ENCODE measurements around the gene CDX1. TPM values are rescaled to one million over a fixed set of nuclear protein-coding genes. Genes with fewer than 3 reads are reported as not detected.
A peak's percentile ranks its signal among the peaks of the same experiment; 100 is the strongest.

CDX1 gene
- total and polyA plus RNA-seq, 8 donors: 0.31 to 472 (median 2.0) TPM; not detected in 5

- H3K4me3 ChIP-seq: no peak overlapping the region
- no peaks in the 10 kb centered on the region for H3K9me3 ChIP-seq
- H3K4me1 ChIP-seq: peaks cover 0 to 41% (median 13%) of the 10 kb centered on the region in 4 donors
- H3K27ac ChIP-seq: no peak overlapping the region
- H3K36me3 ChIP-seq: no peaks in the 10 kb centered on the region
- peaks cover 0 to 11% (median 8%) of the 10 kb centered on the region in 3 donors for H3K27me3 ChIP-seq
- 64 to 81% (median 79%) methylated on average over 2 of the region's 2 CpGs for WGBS, 5 donors
- intact Hi-C loops (cut with DNase I; ENCODE audit: low total_unique reads): no loop called here
- no peak for TF ChIP-seq POLR2A (IDR thresholded peaks at IDR 0.05)
- no peak for TF ChIP-seq EP300 (IDR thresholded peaks at IDR 0.05)
- TF ChIP-seq CTCF (IDR thresholded peaks at IDR 0.05): no peak
- TF ChIP-seq POLR2AphosphoS5 (IDR thresholded peaks at IDR 0.05): no peak
- no peak for DNase-seq
These were observed 17.4 kb downstream of the CDX1 start for GRCh38 chr5:150184006-150184405.

GRCh38 chr5:150184990-150185912 lies 18.7 kb downstream of the CDX1 start:
- Histone ChIP-seq H3K36me3 (no peaks in the 10 kb centered on the region), H3K4me1 (peaks cover 0 to 40% (median 19%) of the 10 kb centered on the region in 4 donors), H3K4me3 (no peak overlapping the region), H3K27me3 (peaks cover 4 to 23% (median 21%) of the 10 kb centered on the region in 3 donors), H3K9me3 (no peaks in the 10 kb centered on the region), H3K27ac (no peak overlapping the region)
- intact Hi-C loops (cut with DNase I; ENCODE audit: low total_unique reads): no loop called here
- DNase-seq: peak; percentile 38 to 65
- WGBS, 5 donors: 46 to 57% (median 54%) methylated on average over 12 of the region's 12 CpGs
- TF ChIP-seq POLR2A (IDR thresholded peaks at IDR 0.05): no peak
- no peak for TF ChIP-seq EP300 (IDR thresholded peaks at IDR 0.05)

GRCh38 chr5:150186137-150186536 lies 19.6 kb downstream of the CDX1 start:
- Histone ChIP-seq H3K4me1 (peaks cover 0 to 32% (median 15%) of the 10 kb centered on the region in 4 donors), H3K4me3 (no peak overlapping the region), H3K9me3 (no peaks in the 10 kb centered on the region), H3K27ac (no peak overlapping the region), H3K27me3 (peaks cover 9 to 32% (median 29%) of the 10 kb centered on the region in 3 donors), H3K36me3 (no peaks in the 10 kb centered on the region)
- intact Hi-C loops (cut with DNase I; ENCODE audit: low total_unique reads): no loop called here
- DNase-seq: no peak
- WGBS, 5 donors: 90 to 98% (median 95%) methylated on average over 6 to 8 of the region's 8 CpGs
- TF ChIP-seq EP300 (IDR thresholded peaks at IDR 0.05): no peak
- no peak for TF ChIP-seq POLR2A (IDR thresholded peaks at IDR 0.05)
- TF ChIP-seq POLR2AphosphoS5 (IDR thresholded peaks at IDR 0.05): no peak
- no peak for TF ChIP-seq CTCF (IDR thresholded peaks at IDR 0.05)

- H3K4me1 ChIP-seq: peaks cover 0 to 25% (median 11%) of the 10 kb centered on the region in 4 donors
- peaks cover 9 to 40% (median 31%) of the 10 kb centered on the region in 3 donors for H3K27me3 ChIP-seq
- no peak overlapping the region for H3K4me3 ChIP-seq
- intact Hi-C loops (cut with DNase I; ENCODE audit: low total_unique reads): no loop called here
- no peak for TF ChIP-seq POLR2A (IDR thresholded peaks at IDR 0.05)
- TF ChIP-seq EP300 (IDR thresholded peaks at IDR 0.05): no peak
- no peak for TF ChIP-seq POLR2AphosphoS5 (IDR thresholded peaks at IDR 0.05)
- TF ChIP-seq CTCF (IDR thresholded peaks at IDR 0.05): no peak
- H3K27ac ChIP-seq: no peak overlapping the region
- 59 to 80% (median 80%) methylated on average over 4 of the region's 4 CpGs for WGBS, 5 donors
- H3K36me3 ChIP-seq: no peaks in the 10 kb centered on the region
- no peak for DNase-seq
- H3K9me3 ChIP-seq: no peaks in the 10 kb centered on the region
These were observed 20.3 kb downstream of the CDX1 start for GRCh38 chr5:150186897-150187296.
